Mesendoderm (in vitro differentiated cells): ENCODE measurements around the gene MRPL27.

ENCODE experiments used
- DNase-seq: peaks from one replicate; pipeline ENCODE4 v3.0.0; 2013
- H2AK5ac ChIP-seq: 2 replicates; pipeline ENCODE4 v1.6.1; 2013; ENCODE audit warnings: low read length, inconsistent platforms
- H2BK120ac ChIP-seq: 2 replicates; pipeline ENCODE4 v1.6.1; 2013; ENCODE audit warnings: low read depth, mild to moderate bottlenecking, low read length, moderate library complexity, mixed read lengths
- H2BK15ac ChIP-seq: replicated peaks from 2 replicates; pipeline ENCODE4 v1.6.1; 2013; ENCODE audit warnings: low read depth, mild to moderate bottlenecking, moderate library complexity
- H2BK5ac ChIP-seq: 2 replicates; pipeline ENCODE4 v1.6.1; 2013; ENCODE audit warnings: low read length, inconsistent platforms
- H3K18ac ChIP-seq: 2 replicates; pipeline ENCODE4 v1.6.1; 2013; ENCODE audit warnings: mild to moderate bottlenecking, low read length, mixed read lengths
- H3K23ac ChIP-seq: one replicate; pipeline ENCODE4 v1.6.1; 2013; ENCODE audit warnings: low read length
- H3K27ac ChIP-seq: 2 replicates; pipeline ENCODE4 v1.5.1; 2013; ENCODE audit warnings: low read depth, mild to moderate bottlenecking, inconsistent platforms, low read length, moderate library complexity
- H3K27me3 ChIP-seq: 2 replicates; pipeline ENCODE4 v1.6.1; 2013; ENCODE audit warnings: low read length, control low read depth, mild to moderate bottlenecking, inconsistent platforms; ENCODE audit not compliant: insufficient read depth, poor library complexity
- H3K36me3 ChIP-seq: 2 replicates; pipeline ENCODE4 v1.6.1; 2013; ENCODE audit warnings: low read length, inconsistent platforms; ENCODE audit not compliant: control insufficient read depth, insufficient read depth
- H3K4ac ChIP-seq: one replicate; pipeline ENCODE4 v1.6.1; 2013; ENCODE audit warnings: low read depth, mild to moderate bottlenecking, low read length, moderate library complexity
- H3K4me1 ChIP-seq: 2 replicates; pipeline ENCODE4 v1.6.1; 2013; ENCODE audit warnings: low read depth, low read length, inconsistent platforms; ENCODE audit not compliant: control insufficient read depth
- H3K4me2 ChIP-seq: 2 replicates; pipeline ENCODE4 v1.6.1; 2013; ENCODE audit warnings: low read length
- H3K4me3 ChIP-seq: 2 replicates; pipeline ENCODE4 v1.5.1; 2013; ENCODE audit warnings: mild to moderate bottlenecking, low read length
- H3K56ac ChIP-seq: one replicate; pipeline ENCODE4 v1.6.1; 2013; ENCODE audit warnings: low read length
- H3K79me1 ChIP-seq: 2 replicates; pipeline ENCODE4 v1.6.1; 2013; ENCODE audit warnings: low read length, inconsistent platforms
- H3K79me2 ChIP-seq: 2 replicates; pipeline ENCODE4 v1.6.1; 2013; ENCODE audit warnings: mild to moderate bottlenecking, low read length; ENCODE audit not compliant: control insufficient read depth, insufficient read depth
- H3K9ac ChIP-seq: 2 replicates; pipeline ENCODE4 v1.6.1; 2013; ENCODE audit warnings: low read length, inconsistent platforms
- H4K5ac ChIP-seq: one replicate; pipeline ENCODE4 v1.6.1; 2013; ENCODE audit warnings: low read length
- H4K8ac ChIP-seq: one replicate; pipeline ENCODE4 v1.6.1; 2013; ENCODE audit warnings: low read depth, mild to moderate bottlenecking, control low read depth, low read length, moderate library complexity
- WGBS: extraction: QIAGEN DNeasy Blood & Tissue Kit; methylation state at CpG from one replicate; pipeline ENCODE4 v1.1.7; 2013; ENCODE audit warnings: low lambda C conversion rate, missing lambda C conversion rate; ENCODE audit not compliant: insufficient coverage; ENCODE audit errors: extremely low coverage; 5-methylcytosine and 5-hydroxymethylcytosine counted together

MRPL27 gene

GRCh38 chr17:50345432-50346312 is 27.3 kb downstream of the MRPL27 start, which contains the start of gene XYLT2:
Gene XYLT2 (plus strand): TSS chr17:50346126. CDS start chr17:50346141, 15 bp downstream.
- H2AK5ac ChIP-seq = no peak within 1 kb of the TSS
- H3K56ac ChIP-seq = peak within 1 kb of the TSS; percentile 98

DNA sequence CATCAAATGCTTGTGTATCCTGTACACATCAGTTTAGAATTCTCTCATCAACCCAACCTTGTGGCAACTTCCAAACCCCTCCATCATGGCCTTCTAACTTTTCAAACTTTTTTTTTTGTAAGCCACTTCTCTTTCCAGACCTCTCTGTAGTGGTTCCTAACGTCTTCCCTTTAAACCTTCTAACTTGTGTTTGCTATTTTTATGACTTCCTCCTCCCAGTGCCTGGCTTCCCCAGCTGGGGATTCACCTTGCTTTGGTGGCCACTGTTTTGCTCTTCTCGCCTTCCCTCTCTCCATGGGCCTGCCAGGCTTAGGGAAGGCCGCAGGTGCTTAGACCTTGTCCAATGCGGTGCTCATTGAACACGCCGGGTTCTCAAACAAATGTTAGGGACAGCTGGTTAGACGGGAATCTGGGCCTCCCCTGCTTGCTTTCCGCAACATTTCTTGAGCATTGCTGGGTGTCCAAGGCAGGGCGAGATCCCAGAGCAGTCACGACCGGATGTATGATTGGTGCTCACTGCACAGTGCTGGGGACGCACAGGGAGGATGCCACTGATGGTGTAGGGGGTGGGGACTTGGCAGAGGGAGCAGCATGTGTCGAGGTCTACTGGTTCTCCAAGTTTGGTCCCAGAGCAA is 28.1 kb downstream of the MRPL27 start:
- WGBS = no CpG with 5 or more reads among the region's 13 CpGs

More at GRCh38 chr17:50345432-50346312, 27.3 kb downstream of the MRPL27 start, which contains the start of gene XYLT2:
- no peak within 1 kb of the TSS for H4K5ac ChIP-seq
- H3K4me1 ChIP-seq = peaks cover 10% of the 10 kb centered on the region
- H3K9ac ChIP-seq = peak within 1 kb of the TSS; percentile 87
- H3K27me3 ChIP-seq = no peaks in the 10 kb centered on the region
- H2BK15ac ChIP-seq = no peak within 1 kb of the TSS
- H3K4me2 ChIP-seq = peak within 1 kb of the TSS; percentile 88
- H2BK120ac ChIP-seq = peak within 1 kb of the TSS; percentile 39
- no peak within 1 kb of the TSS for H2BK5ac ChIP-seq
- H3K4me3 ChIP-seq = peak within 1 kb of the TSS; percentile 43
- peaks cover 6% of the 10 kb centered on the region for H3K79me1 ChIP-seq
- DNase-seq = peak; percentile 90
- H3K4ac ChIP-seq = peak within 1 kb of the TSS; percentile 73
- H3K79me2 ChIP-seq = no peaks in the 10 kb centered on the region
- H3K23ac ChIP-seq = no peak within 1 kb of the TSS
- peak within 1 kb of the TSS; percentile 58 for H4K8ac ChIP-seq
- H3K27ac ChIP-seq = peak within 1 kb of the TSS; percentile 72
- H3K36me3 ChIP-seq = no peaks in the 10 kb centered on the region
- H3K18ac ChIP-seq = peak within 1 kb of the TSS; percentile 70
- no CpG with 5 or more reads among the region's 87 CpGs for WGBS

DNA sequence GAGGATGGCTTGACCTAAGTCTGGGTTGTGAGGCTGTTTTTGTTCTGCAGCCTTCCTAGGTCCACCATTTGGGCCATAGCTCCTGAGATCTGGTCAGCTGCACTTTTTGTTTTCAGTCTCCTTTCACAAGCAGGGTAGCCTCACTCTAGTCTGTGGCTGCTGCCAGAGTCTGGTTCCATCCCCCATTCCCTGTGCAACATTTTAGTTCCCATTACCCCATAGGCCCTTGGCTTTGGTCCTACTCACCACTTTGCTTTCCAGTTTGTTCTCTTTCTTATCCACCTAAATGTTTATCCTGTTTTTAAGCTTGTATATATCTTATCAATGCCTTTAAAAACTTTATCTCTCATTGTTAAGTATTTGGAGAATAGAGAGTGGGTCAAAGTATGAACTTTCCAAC is 33.6 kb downstream of the MRPL27 start:
- no peak overlapping the region for H3K4me2 ChIP-seq
- DNase-seq = no peak
- no peak overlapping the region for H3K4me3 ChIP-seq
- no peaks in the 10 kb centered on the region for H3K27me3 ChIP-seq
- no peak overlapping the region for H2AK5ac ChIP-seq
- no peak overlapping the region for H3K18ac ChIP-seq
- no peaks in the 10 kb centered on the region for H3K79me1 ChIP-seq
- H4K5ac ChIP-seq = no peak overlapping the region
- no peak overlapping the region for H2BK15ac ChIP-seq
- no peak overlapping the region for H3K4ac ChIP-seq
- no peak overlapping the region for H2BK5ac ChIP-seq
- H3K27ac ChIP-seq = no peak overlapping the region
- no peak overlapping the region for H4K8ac ChIP-seq
- H3K9ac ChIP-seq = no peak overlapping the region
- no peak overlapping the region for H3K56ac ChIP-seq
- no peaks in the 10 kb centered on the region for H3K4me1 ChIP-seq
- H3K36me3 ChIP-seq = no peaks in the 10 kb centered on the region
- no peaks in the 10 kb centered on the region for H3K79me2 ChIP-seq
- no peak overlapping the region for H3K23ac ChIP-seq
- H2BK120ac ChIP-seq = no peak overlapping the region

More for the DNA sequence above, 28.1 kb downstream of the MRPL27 start:
- no peaks in the 10 kb centered on the region for H3K36me3 ChIP-seq
- H3K9ac ChIP-seq = no peak overlapping the region
- H2BK120ac ChIP-seq = no peak overlapping the region
- H3K79me2 ChIP-seq = no peaks in the 10 kb centered on the region
- H3K18ac ChIP-seq = no peak overlapping the region
- H4K5ac ChIP-seq = no peak overlapping the region
- H2BK5ac ChIP-seq = no peak overlapping the region
- H3K4ac ChIP-seq = no peak overlapping the region
- H3K79me1 ChIP-seq = peaks cover 6% of the 10 kb centered on the region
- no peaks in the 10 kb centered on the region for H3K27me3 ChIP-seq
- H3K56ac ChIP-seq = no peak overlapping the region
- no peak overlapping the region for H3K4me2 ChIP-seq
- no peak overlapping the region for H2AK5ac ChIP-seq
- H3K4me3 ChIP-seq = no peak overlapping the region
- H3K27ac ChIP-seq = no peak overlapping the region
- no peak overlapping the region for H3K23ac ChIP-seq
- H2BK15ac ChIP-seq = no peak overlapping the region
- H3K4me1 ChIP-seq = peaks cover 10% of the 10 kb centered on the region
- no peak overlapping the region for H4K8ac ChIP-seq
- DNase-seq = no peak

- Histone ChIP-seq H3K56ac (no peak overlapping the region), H3K79me1 (no peaks in the 10 kb centered on the region), H3K27me3 (no peaks in the 10 kb centered on the region), H2AK5ac (no peak overlapping the region), H4K8ac (no peak overlapping the region), H3K79me2 (no peaks in the 10 kb centered on the region), H3K4me2 (no peak overlapping the region), H3K4ac (no peak overlapping the region), H3K4me3 (no peak overlapping the region), H3K18ac (no peak overlapping the region), H3K9ac (no peak overlapping the region), H4K5ac (no peak overlapping the region), H2BK15ac (no peak overlapping the region), H3K4me1 (no peaks in the 10 kb centered on the region), H2BK5ac (no peak overlapping the region), H3K27ac (no peak overlapping the region), H2BK120ac (no peak overlapping the region), H3K23ac (no peak overlapping the region), H3K36me3 (no peaks in the 10 kb centered on the region)
- no peak for DNase-seq
Observed at GRCh38 chr17:50338645-50339044, 34.3 kb downstream of the MRPL27 start.

- H3K79me1 ChIP-seq = no peaks in the 10 kb centered on the region
Observed at GRCh38 chr17:50337956-50338355, 35.0 kb downstream of the MRPL27 start.

More at GRCh38 chr17:50337956-50338355, 35.0 kb downstream of the MRPL27 start:
- no peaks in the 10 kb centered on the region for H3K36me3 ChIP-seq
- H4K8ac ChIP-seq = no peak overlapping the region
- no CpG with 5 or more reads among the region's 2 CpGs for WGBS
- no peak overlapping the region for H4K5ac ChIP-seq
- no peak overlapping the region for H2BK15ac ChIP-seq
- no peak overlapping the region for H3K4me3 ChIP-seq
- no peak overlapping the region for H3K18ac ChIP-seq
- no peak overlapping the region for H2BK120ac ChIP-seq
- no peak overlapping the region for H3K4ac ChIP-seq
- H3K56ac ChIP-seq = no peak overlapping the region
- no peak overlapping the region for H3K23ac ChIP-seq
- H3K9ac ChIP-seq = no peak overlapping the region
- no peak overlapping the region for H3K4me2 ChIP-seq
- no peak overlapping the region for H3K27ac ChIP-seq
- no peaks in the 10 kb centered on the region for H3K27me3 ChIP-seq
- no peak overlapping the region for H2BK5ac ChIP-seq
- H3K4me1 ChIP-seq = no peaks in the 10 kb centered on the region
- DNase-seq = no peak
- H3K79me2 ChIP-seq = no peaks in the 10 kb centered on the region
- no peak overlapping the region for H2AK5ac ChIP-seq
